ENCODE results near the gene PRRC2C.

The PRRC2C gene

GRCh38 chr1:171635661-171636060 is 150.3 kb downstream of the PRRC2C start:
- no peak for DNase-seq

- DNase-seq: no peak
Measured at GRCh38 chr1:171636141-171636540, 150.8 kb downstream of the PRRC2C start.

- DNase-seq: no peak
Measured at GRCh38 chr1:171637928-171638576, 152.7 kb downstream of the PRRC2C start.

- no peak for DNase-seq
Measured at GRCh38 chr1:171640225-171640624, 154.9 kb downstream of the PRRC2C start.

- DNase-seq: no peak
Measured at GRCh38 chr1:171641076-171641864, 155.9 kb downstream of the PRRC2C start.

GRCh38 chr1:171642197-171642596 is 156.9 kb downstream of the PRRC2C start:
- no peak for DNase-seq

Measured in anterior cingulate cortex (tissue), 58 donors.